B cell (primary cell): ENCODE measurements around the gene SIK3. TPM values are rescaled to one million over a fixed set of nuclear protein-coding genes. Genes with fewer than 3 reads are reported as not detected.
A peak's percentile ranks its signal among the peaks of the same experiment; 100 is the strongest.

Experiments used
- ATAC-seq: fragments of 200-7000 bp; cut with Tn5 transposase; one replicate; pipeline ENCODE4 v1.10.0; 2021; ENCODE audit warnings: low read depth, mild to moderate bottlenecking, moderate number of reproducible peaks, moderate library complexity
- CTCF ChIA-PET: fragments of 350-600 bp; sonication (Branson Sonifier 250); formaldehyde crosslinking; loops from one replicate; lab custom pipeline; 2021; ENCODE audit warnings: antibody characterized with exemption, inconsistent platforms; lab: Charles Lee
- POLR2A ChIA-PET: fragments of 350-600 bp; sonication (Branson Sonifier 250); formaldehyde crosslinking; loops from one replicate; lab custom pipeline; 2021; ENCODE audit warnings: antibody characterized with exemption; lab: Charles Lee
- DNase-seq: peaks from one replicate; pipeline ENCODE4 v3.0.0; 2013
- H2AFZ ChIP-seq: 2 replicates; pipeline ENCODE4 v1.6.1; 2012; ENCODE audit warnings: mild to moderate bottlenecking, low read depth, low read length; ENCODE audit not compliant: insufficient read depth, poor library complexity, severe bottlenecking
- H3K27ac ChIP-seq, 2 donors: 1 replicate in 1 of 2; 2 replicates in 1 of 2; pipeline ENCODE4 v1.5.1; 2012 to 2013; ENCODE audit warnings: low read length in 2 of 2, mild to moderate bottlenecking in 2 of 2, moderate library complexity in 1 of 2
- H3K27me3 ChIP-seq, 4 experiments: fragments of 200-600 bp in 1 of 4; sonication (generic) in 1 of 4; replicated peaks in 1 of 4; 1 replicate in 2 of 4; 2 replicates in 2 of 4; pipeline versions ENCODE4 v1.6.1 to v1.7.0; 2013 to 2016; ENCODE audit warnings: low read length in 3 of 4, mild to moderate bottlenecking in 2 of 4, mixed read lengths in 1 of 4, moderate library complexity in 1 of 4; ENCODE audit not compliant: insufficient read depth in 4 of 4, control insufficient read depth in 3 of 4; ENCODE audit errors: control extremely low read depth in 1 of 4
- H3K36me3 ChIP-seq, 2 experiments: replicated peaks in 1 of 2; 1 replicate in 1 of 2; 2 replicates in 1 of 2; pipeline versions ENCODE4 v1.6.1 to v1.7.1; 2013; ENCODE audit warnings: low read length in 1 of 2; ENCODE audit not compliant: insufficient read depth in 2 of 2, control insufficient read depth in 1 of 2; ENCODE audit errors: control extremely low read depth in 1 of 2, extremely low read depth in 1 of 2
- H3K4me1 ChIP-seq, 2 donors: fragments of 200-600 bp in 1 of 2; sonication (generic) in 1 of 2; 1 replicate in 1 of 2; 2 replicates in 1 of 2; pipeline versions ENCODE4 v1.5.1 to v1.6.1; 2013 to 2017; ENCODE audit warnings: low read length in 2 of 2; ENCODE audit not compliant: control insufficient read depth in 2 of 2, insufficient read depth in 2 of 2
- H3K4me2 ChIP-seq: replicated peaks from 2 replicates; pipeline ENCODE3; 2012; ENCODE audit warnings: mild to moderate bottlenecking, low read depth, low read length; ENCODE audit not compliant: poor library complexity, severe bottlenecking
- H3K4me3 ChIP-seq, 5 experiments: fragments of 200-600 bp in 1 of 5; sonication (generic) in 1 of 5; 1 replicate in 3 of 5; 2 replicates in 2 of 5; pipeline versions ENCODE4 v1.5.1 to v1.7.0; 2011 to 2016; ENCODE audit warnings: low read length in 4 of 5, mild to moderate bottlenecking in 4 of 5, low read depth in 2 of 5, control low read depth in 1 of 5, moderate library complexity in 1 of 5; ENCODE audit not compliant: insufficient read depth in 1 of 5; ENCODE audit errors: control extremely low read depth in 1 of 5, extremely low read depth in 1 of 5
- H3K79me2 ChIP-seq: fragments of 200-600 bp; sonication (generic); one replicate; pipeline ENCODE4 v1.6.0; 2016; ENCODE audit warnings: low read length; ENCODE audit not compliant: control insufficient read depth, insufficient read depth
- H3K9ac ChIP-seq: fragments of 200-600 bp; sonication (generic); 2 replicates; pipeline ENCODE4 v1.6.1; 2017; ENCODE audit warnings: mild to moderate bottlenecking, low read length, moderate library complexity
- H3K9me3 ChIP-seq, 3 donors: one replicate each; pipeline versions ENCODE4 v1.6.1 to v1.7.1; 2013; ENCODE audit warnings: low read length in 2 of 3; ENCODE audit not compliant: control insufficient read depth in 2 of 3, insufficient read depth in 1 of 3; ENCODE audit errors: control extremely low read depth in 1 of 3
- H4K20me1 ChIP-seq: 2 replicates; pipeline ENCODE4 v1.6.0; 2012; ENCODE audit warnings: mild to moderate bottlenecking, low read length; ENCODE audit not compliant: insufficient read depth, control insufficient read depth, poor library complexity, severe bottlenecking
- H3K27ac Mint-ChIP-seq: one replicate; pipeline ENCODE4 v1.8.0; 2021; ENCODE audit warnings: mixed read lengths
- H3K27me3 Mint-ChIP-seq: one replicate; pipeline ENCODE4 v1.8.0; 2021; ENCODE audit warnings: mixed read lengths
- H3K4me1 Mint-ChIP-seq: one replicate; pipeline ENCODE4 v1.8.0; 2021; ENCODE audit warnings: mixed read lengths
- H3K4me3 Mint-ChIP-seq: one replicate; pipeline ENCODE4 v1.8.0; 2021; ENCODE audit warnings: mixed read lengths
- H3K9me3 Mint-ChIP-seq: one replicate; pipeline ENCODE4 v1.8.0; 2022; ENCODE audit warnings: mixed read lengths; ENCODE audit not compliant: insufficient read depth
- EZH2 ChIP-seq: IDR thresholded peaks from 2 replicates; pipeline ENCODE4 v1.6.1; 2012; ENCODE audit warnings: borderline replicate concordance, low read depth, mild to moderate bottlenecking, moderate library complexity, low read length; ENCODE audit not compliant: insufficient read depth, poor library complexity, severe bottlenecking
- WGBS: methylation state at CpG from one replicate; pipeline ENCODE4 v1.1.5; 2013; ENCODE audit warnings: missing lambda C conversion rate; ENCODE audit not compliant: insufficient coverage; 5-methylcytosine and 5-hydroxymethylcytosine counted together
- intact Hi-C: fragments of 100-400 bp; cut with micrococcal nuclease; formaldehyde crosslinking; loops from one replicate; pipeline ENCODE4 v1.10.0; 2022
- polyA plus RNA-seq: library from polyadenylated mRNA; depleted of rRNA; stranded (reverse); fragments of >200 nt; gene quantifications from 2 replicates; pipeline ENCODE4 v1.2.3, GENCODE V29; 2012
- total RNA-seq, 2 donors: library from RNA; stranded (reverse); fragments of 120-200 nt in 1 of 2; gene quantifications; 1 replicate in 1 of 2; 2 replicates in 1 of 2; pipeline versions ENCODE4 v1.2.3 to v1.2.4, GENCODE V29; 2013 to 2022
- TF ChIP-seq, protein P1 (sequence below): fragments of 200-600 bp; IDR thresholded peaks from one replicate; pipeline ENCODE4 v1.8.0; 2022; ENCODE audit warnings: antibody characterized with exemption, mild to moderate bottlenecking

The SIK3 gene
- total and polyA plus RNA-seq, 2 donors (not counting 1 experiment from before 2014, with no cell fraction given): 36.5 to 180 TPM

DNA sequence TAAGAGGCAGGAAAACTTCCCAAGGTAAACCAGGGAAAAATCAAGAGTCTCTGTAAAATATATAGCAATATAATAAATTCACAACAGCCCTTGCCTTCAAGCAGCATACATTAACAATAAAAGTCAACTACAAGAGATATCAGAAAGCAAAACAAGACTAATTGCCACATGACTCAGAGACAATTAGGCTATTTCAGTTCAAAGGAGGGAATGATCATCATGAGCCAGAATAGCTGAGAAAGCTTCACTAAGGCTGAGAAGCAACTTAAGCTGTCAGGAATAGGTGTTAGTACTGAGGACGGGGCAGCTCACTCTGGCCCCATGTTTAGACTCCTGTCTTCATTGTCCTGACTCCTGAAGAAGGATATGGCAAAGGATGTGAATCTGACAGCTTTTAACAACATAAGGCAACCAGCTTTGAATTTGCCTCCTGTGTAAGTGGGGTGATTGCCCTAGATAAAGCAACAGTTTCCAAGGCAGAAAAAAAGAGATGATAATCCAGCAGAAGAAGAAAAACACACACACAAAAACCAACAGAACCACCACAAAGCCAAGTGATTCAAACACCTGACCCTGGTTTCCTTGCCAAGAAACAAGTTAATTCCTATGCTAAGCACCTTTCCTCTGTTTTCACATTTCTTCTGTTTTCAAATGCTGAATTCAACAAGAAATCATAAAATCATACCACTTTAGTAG lies 60.8 kb downstream of the SIK3 start:
- Mint-ChIP-seq H3K27me3 (no peaks in the 10 kb centered on the region), H3K4me3 (peak overlapping the region; percentile 74), H3K4me1 (peaks cover 62% of the 10 kb centered on the region), H3K27ac (peak overlapping the region; percentile 87), H3K9me3 (no peaks in the 10 kb centered on the region)
- WGBS: 100% methylated on average over 1 of the region's 1 CpG
- H3K9ac ChIP-seq: peak overlapping the region; percentile 20
- H3K27me3 ChIP-seq: no peaks in the 10 kb centered on the region
- no peaks in the 10 kb centered on the region for H3K36me3 ChIP-seq
- CTCF ChIA-PET: no interaction called here
- H3K4me1 ChIP-seq: peaks cover 23 to 31% of the 10 kb centered on the region in 2 donors
- DNase-seq (no peak), ATAC-seq (no peak)
- intact Hi-C loops: loop anchor here (5.0 kb wide), 1 partner anchor 35 kb away; no protein-coding TSS in a partner anchor
- H3K79me2 ChIP-seq: peaks cover 98% of the 10 kb centered on the region
- peaks cover 41% of the 10 kb centered on the region for H4K20me1 ChIP-seq
- H2AFZ ChIP-seq: no peak overlapping the region
- POLR2A ChIA-PET: no interaction called here
- TF ChIP-seq EZH2: no peak
- TF ChIP-seq, protein P1, sequence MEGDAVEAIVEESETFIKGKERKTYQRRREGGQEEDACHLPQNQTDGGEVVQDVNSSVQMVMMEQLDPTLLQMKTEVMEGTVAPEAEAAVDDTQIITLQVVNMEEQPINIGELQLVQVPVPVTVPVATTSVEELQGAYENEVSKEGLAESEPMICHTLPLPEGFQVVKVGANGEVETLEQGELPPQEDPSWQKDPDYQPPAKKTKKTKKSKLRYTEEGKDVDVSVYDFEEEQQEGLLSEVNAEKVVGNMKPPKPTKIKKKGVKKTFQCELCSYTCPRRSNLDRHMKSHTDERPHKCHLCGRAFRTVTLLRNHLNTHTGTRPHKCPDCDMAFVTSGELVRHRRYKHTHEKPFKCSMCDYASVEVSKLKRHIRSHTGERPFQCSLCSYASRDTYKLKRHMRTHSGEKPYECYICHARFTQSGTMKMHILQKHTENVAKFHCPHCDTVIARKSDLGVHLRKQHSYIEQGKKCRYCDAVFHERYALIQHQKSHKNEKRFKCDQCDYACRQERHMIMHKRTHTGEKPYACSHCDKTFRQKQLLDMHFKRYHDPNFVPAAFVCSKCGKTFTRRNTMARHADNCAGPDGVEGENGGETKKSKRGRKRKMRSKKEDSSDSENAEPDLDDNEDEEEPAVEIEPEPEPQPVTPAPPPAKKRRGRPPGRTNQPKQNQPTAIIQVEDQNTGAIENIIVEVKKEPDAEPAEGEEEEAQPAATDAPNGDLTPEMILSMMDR: no peak
- no peaks in the 10 kb centered on the region for H3K9me3 ChIP-seq
- H3K4me2 ChIP-seq: peak overlapping the region; percentile 51
- H3K27ac ChIP-seq: peak overlapping the region in 1 of 2 donors; percentile 66
- H3K4me3 ChIP-seq: no peak overlapping the region

- Histone ChIP-seq H3K9ac (no peak overlapping the region), H3K27me3 (no peaks in the 10 kb centered on the region), H3K36me3 (no peaks in the 10 kb centered on the region), H3K4me2 (no peak overlapping the region), H4K20me1 (peaks cover 27% of the 10 kb centered on the region), H3K9me3 (no peaks in the 10 kb centered on the region), H3K27ac (no peak overlapping the region), H3K79me2 (peaks cover 96% of the 10 kb centered on the region), H2AFZ (no peak overlapping the region), H3K4me1 (peaks cover 17 to 25% of the 10 kb centered on the region in 2 donors), H3K4me3 (no peak overlapping the region)
- no peak for DNase-seq
- ChIA-PET CTCF (interaction anchor here (1.6 kb wide), 1 partner anchor 71 kb away, joined by 5 read pairs; no protein-coding TSS in a partner anchor), POLR2A (no interaction called here)
- TF ChIP-seq, protein P1: no peak
- TF ChIP-seq EZH2: no peak
- H3K4me3 Mint-ChIP-seq: no peak overlapping the region
- intact Hi-C loops: loop anchor here (5.0 kb wide), 1 partner anchor 37 kb away; no protein-coding TSS in a partner anchor
- H3K27ac Mint-ChIP-seq: no peak overlapping the region
- H3K4me1 Mint-ChIP-seq: peaks cover 52% of the 10 kb centered on the region
- H3K9me3 Mint-ChIP-seq: no peaks in the 10 kb centered on the region
- H3K27me3 Mint-ChIP-seq: no peaks in the 10 kb centered on the region
- no peak for ATAC-seq
Measured at GRCh38 chr11:117034901-117035300, 63.3 kb downstream of the SIK3 start.
